ENCODE results near the gene CREB3L1. TPM values are rescaled to one million over a fixed set of nuclear protein-coding genes. Genes with fewer than 3 reads are reported as not detected.

CREB3L1 gene
- total RNA-seq, result 16.1 and 19.2 TPM in 2 replicates

GRCh38 chr11:46277622-46278386, at the start of gene CREB3L1:
TSS of gene CREB3L1 (plus strand) at chr11:46277662. CDS start at chr11:46278112, 450 bp downstream.

GRCh38 chr11:46346886-46347636, 69.6 kb downstream of the CREB3L1 start, which contains the start of gene DGKZ:
TSS of gene DGKZ (plus strand) at chr11:46347463. CDS start at chr11:46347660, 197 bp downstream.

Other genes starting within 250 kb of the CREB3L1 start
- 9.0 and 9.6 TPM in 2 replicates for gene PHF21A, start 156.2 kb upstream of the CREB3L1 start, total RNA-seq
- 21.0 and 30.8 TPM in 2 replicates for gene DGKZ, start 69.8 kb downstream of the CREB3L1 start, total RNA-seq
- 23.0 and 53.0 TPM in 2 replicates for gene MDK, start 104.0 kb downstream of the CREB3L1 start, total RNA-seq
- gene CHRM4, start 114.1 kb downstream of the CREB3L1 start, total RNA-seq, result 0.09 TPM in 1 of 2 replicates, not detected in the other

Measured in bronchial smooth muscle cell (primary cell).